GM12878 (cell line): ENCODE data around the gene RDH16. TPM values are rescaled to one million over a fixed set of nuclear protein-coding genes. Genes with fewer than 3 reads are reported as not detected.
"Not testable (repeated sequence)": the region's sequence is repeated elsewhere in the genome, so short reads cannot be mapped to it uniquely, and the experiment has no call there.

Experiments used
- ATAC-seq: fragments of 200-7000 bp; cut with Tn5 transposase; 3 replicates; pipeline ENCODE4 v1.9.1; 2020; ENCODE audit warnings: mild to moderate bottlenecking, moderate library complexity
- BruUV-seq: library from RNA; stranded (reverse); fragments of 400-500 nt; replicated peaks from 2 replicates; lab custom pipeline; 2021; lab: Mats Ljungman, UMichigan
- CTCF ChIA-PET: fragments of 300-600 bp; sonication (Branson Sonifier 250); formaldehyde crosslinking; extraction: SDS; loops from one replicate; lab custom pipeline; 2021; ENCODE audit warnings: inconsistent platforms; lab: Yijun Ruan, JAX
- POLR2A ChIA-PET: fragments of 350-600 bp; formaldehyde crosslinking; extraction: SDS; loops from one replicate; lab custom pipeline; 2021; ENCODE audit warnings: inconsistent platforms; lab: Charles Lee
- RAD21 ChIA-PET: fragments of 300-600 bp; sonication (Branson Sonifier 250); formaldehyde crosslinking; loops from one replicate; lab custom pipeline; 2023; ENCODE audit warnings: antibody characterized with exemption; ENCODE audit not compliant: unreplicated experiment; lab: Charles Lee
- SMC1A ChIA-PET: fragments of 300-600 bp; sonication (Branson Sonifier 250); formaldehyde crosslinking; loops from one replicate; lab custom pipeline; 2023; ENCODE audit not compliant: unreplicated experiment, uncharacterized antibody; lab: Charles Lee
- DNase-seq: peaks from one replicate; pipeline ENCODE4 v3.0.0-alpha.2; 2011; ENCODE audit warnings: low read depth, low spot score
- FAIRE-seq: peaks from 3 replicates; lab custom pipeline; 2011; peaks lifted over from hg19 to GRCh38; lab: Jason Lieb, UNC
- H2AFZ ChIP-seq: 2 replicates; pipeline ENCODE4 v1.6.0; 2011; ENCODE audit warnings: low read depth, low read length, control low read depth; ENCODE audit not compliant: control insufficient read depth
- H3K27ac ChIP-seq: 2 replicates; pipeline ENCODE4 v1.5.1; 2011; ENCODE audit warnings: control low read depth; ENCODE audit not compliant: control insufficient read depth, insufficient read depth
- H3K27me3 ChIP-seq, 2 experiments: replicated peaks in 1 of 2; 2 replicates each; pipeline versions ENCODE4 v1.6.0 to v1.6.1; 2011; ENCODE audit warnings: low read length in 1 of 2; ENCODE audit not compliant: control insufficient read depth in 2 of 2, insufficient read depth in 2 of 2
- H3K36me3 ChIP-seq, 2 experiments: 2 replicates each; pipeline ENCODE4 v1.5.1; 2011; ENCODE audit warnings: low read length in 1 of 2; ENCODE audit not compliant: control insufficient read depth in 2 of 2, insufficient read depth in 2 of 2
- H3K4me1 ChIP-seq: 2 replicates; pipeline ENCODE4 v1.6.1; 2011; ENCODE audit warnings: mild to moderate bottlenecking, low read length, moderate library complexity, mixed read lengths; ENCODE audit not compliant: control insufficient read depth, insufficient read depth
- H3K4me2 ChIP-seq: 2 replicates; pipeline ENCODE4 v1.6.0; 2011; ENCODE audit warnings: control low read depth; ENCODE audit not compliant: control insufficient read depth, insufficient read depth
- H3K4me3 ChIP-seq: fragments of 200-600 bp; sonication (generic); 2 replicates; pipeline ENCODE4 v1.5.1; 2016
- H3K79me2 ChIP-seq: 2 replicates; pipeline ENCODE4 v1.6.0; 2011; ENCODE audit warnings: low read length; ENCODE audit not compliant: control insufficient read depth, insufficient read depth
- H3K9ac ChIP-seq: 2 replicates; pipeline ENCODE4 v1.8.0; 2011; ENCODE audit warnings: low read length, control low read depth, mixed read lengths; ENCODE audit not compliant: control insufficient read depth, insufficient read depth
- H3K9me3 ChIP-seq: replicated peaks from 3 replicates; pipeline ENCODE4 v1.5.1; 2011; ENCODE audit warnings: mild to moderate bottlenecking, low read length; ENCODE audit not compliant: control insufficient read depth, insufficient read depth
- H4K20me1 ChIP-seq: 2 replicates; pipeline ENCODE4 v1.6.0; 2011; ENCODE audit not compliant: control insufficient read depth, insufficient read depth
- ATF3 ChIP-seq: IDR thresholded peaks from 2 replicates; pipeline ENCODE4 v1.6.1; 2011; ENCODE audit warnings: low read depth, mild to moderate bottlenecking, low read length, moderate library complexity, borderline replicate concordance; ENCODE audit errors: extremely low read depth
- CEBPZ ChIP-seq: fragments of 150-350 bp; IDR thresholded peaks from 2 replicates; pipeline ENCODE4 v1.6.1; 2016; ENCODE audit warnings: low read depth, low read length
- YBX1 ChIP-seq: fragments of 450-650 bp; IDR thresholded peaks from 2 replicates; pipeline ENCODE4 v1.6.1; 2016; ENCODE audit warnings: antibody characterized with exemption
- WGBS: methylation state at CpG from one replicate; pipeline ENCODE4 v1.1.6; 2016; ENCODE audit warnings: low lambda C conversion rate; ENCODE audit not compliant: insufficient replicate concordance, insufficient coverage; ENCODE audit errors: missing lambda C conversion rate; 5-methylcytosine and 5-hydroxymethylcytosine counted together
- in situ Hi-C: fragments of 300-500 bp; cut with MboI; formaldehyde crosslinking; loops from 9 replicates; pipeline ENCODE4 v1.14.3; 2018; ENCODE audit warnings: mixed read lengths
- intact Hi-C: fragments of 100-400 bp; cut with micrococcal nuclease; formaldehyde crosslinking; loops from one replicate; pipeline ENCODE4 v1.14.2; 2022; ENCODE audit not compliant: unreplicated experiment
- polyA plus RNA-seq, 11 experiments: library from polyadenylated mRNA; depleted of rRNA in 4 of 11; unstranded in 6 of 11; stranded (reverse) in 5 of 11; fragments of >200 nt; fragmentation: Nextera tagmentation in 4 of 11; fragmentation: Illumina TruSeq in 1 of 11; extraction: Ambion mirVana in 4 of 11; extraction: Trizol in 1 of 11; gene quantifications; 1 replicate in 1 of 11; 2 replicates in 10 of 11; pipeline versions ENCODE4 v1.2.1 to v1.2.3, GENCODE V29; 2011 to 2016; ENCODE audit warnings: inconsistent platforms in 2 of 11, missing spikeins in 2 of 11, low read depth in 1 of 11
- total RNA-seq, 4 experiments: library from RNA; depleted of rRNA in 3 of 4; stranded (reverse); fragments of >200 nt in 3 of 4; fragmentation: Illumina TruSeq in 1 of 4; extraction: Trizol in 1 of 4; gene quantifications; 2 replicates each; pipeline versions ENCODE4 v1.2.1 to v1.2.3, GENCODE V29; 2013 to 2021

Gene RDH16
- total and polyA plus RNA-seq, 10 of the 15 experiments (the other 5 are each of a cell fraction or from before 2014, with no cell fraction given), result 0.04 to 0.31 (median 0.06) TPM

DNA sequence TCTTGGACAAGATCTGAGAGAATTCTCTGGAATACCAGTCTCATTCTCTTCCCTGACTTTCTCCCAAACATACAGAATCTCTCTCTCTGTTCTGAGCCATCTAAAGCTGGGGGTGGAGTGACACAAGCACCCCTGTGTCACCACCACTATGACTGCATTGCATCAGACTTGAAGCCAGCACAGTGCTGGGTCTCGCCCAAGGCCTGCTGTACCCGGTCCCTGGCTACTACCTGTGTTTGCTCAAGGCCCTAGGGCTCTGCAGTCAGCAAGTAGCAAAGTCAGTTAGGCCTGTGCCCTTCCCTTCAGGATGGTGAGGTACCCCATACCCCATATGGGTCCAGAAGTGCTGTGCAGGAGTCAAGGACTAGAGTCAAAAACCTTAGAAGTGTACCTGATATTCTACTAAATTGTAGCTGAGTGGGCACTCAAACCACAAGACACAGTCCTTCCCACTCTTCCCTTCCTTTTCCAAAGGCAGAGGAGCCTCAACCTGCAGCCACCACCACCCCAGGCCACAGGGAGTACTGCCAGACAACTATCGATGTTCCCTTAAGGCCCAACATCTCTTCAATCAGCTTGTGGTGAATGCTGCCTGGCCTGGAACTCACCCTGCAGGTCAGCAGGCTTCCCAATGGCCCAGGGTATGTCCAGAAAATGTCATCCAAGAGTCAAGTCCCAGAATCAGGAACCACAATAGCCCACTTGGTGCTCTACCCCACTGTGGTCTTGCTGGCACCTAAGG lies 21.2 kb upstream of the RDH16 start:
- no peak overlapping the region for H2AFZ ChIP-seq
- ChIA-PET POLR2A (no interaction called here), CTCF (interaction anchor here (0.6 kb wide), 1 partner anchor 146 kb away, joined by 3 read pairs; no protein-coding TSS in a partner anchor), SMC1A (no interaction called here), RAD21 (no interaction called here)
- H3K4me2 ChIP-seq, result no peak overlapping the region
- H3K36me3 ChIP-seq, result no peaks in the 10 kb centered on the region
- FAIRE-seq (no peak), ATAC-seq (no peak), DNase-seq (no peak)
- BruUV-seq, result no TSS peak
- no peaks in the 10 kb centered on the region for H4K20me1 ChIP-seq
- H3K4me1 ChIP-seq, result no peaks in the 10 kb centered on the region
- no peaks in the 10 kb centered on the region for H3K79me2 ChIP-seq
- no peaks in the 10 kb centered on the region for H3K27me3 ChIP-seq
- WGBS, result 57% methylated on average over 3 of the region's 3 CpGs
- intact Hi-C loops (no loop called here), in situ Hi-C loops (no loop called here)
- H3K9ac ChIP-seq, result no peak overlapping the region
- no peak overlapping the region for H3K4me3 ChIP-seq
- TF ChIP-seq ATF3 (no peak), CEBPZ (no peak), YBX1 (no peak)
- no peaks in the 10 kb centered on the region for H3K9me3 ChIP-seq
- no peak overlapping the region for H3K27ac ChIP-seq

DNA sequence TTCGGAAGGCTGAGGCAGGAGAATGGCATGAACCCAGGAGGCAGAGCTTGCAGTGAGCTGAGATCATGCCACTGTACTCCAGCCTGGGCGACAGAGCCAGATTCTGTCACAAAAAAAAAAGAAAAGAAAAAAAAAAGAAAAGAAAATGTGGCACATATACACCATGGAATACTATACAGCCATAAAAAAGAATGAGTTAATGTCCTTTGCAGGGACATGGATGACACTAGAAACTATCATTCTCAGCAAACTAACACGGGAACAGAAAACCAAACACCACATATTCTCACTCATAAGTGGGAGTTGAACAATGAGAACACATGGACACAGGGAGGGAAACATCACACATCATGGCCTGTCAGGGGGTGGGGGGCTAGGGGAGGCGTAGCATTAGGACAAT lies 20.0 kb upstream of the RDH16 start:
- H3K4me3 ChIP-seq, DNase-seq, H2AFZ ChIP-seq, in situ Hi-C loops, RAD21 ChIA-PET, H3K9me3 ChIP-seq, H3K36me3 ChIP-seq, H3K27ac ChIP-seq, H3K4me1 ChIP-seq, H3K4me2 ChIP-seq, intact Hi-C loops, H3K9ac ChIP-seq, POLR2A ChIA-PET, BruUV-seq, H3K27me3 ChIP-seq, ATAC-seq, CTCF ChIA-PET, H4K20me1 ChIP-seq, FAIRE-seq, SMC1A ChIA-PET, H3K79me2 ChIP-seq: not testable (repeated sequence)
- WGBS, result 21% methylated on average over 3 of the region's 4 CpGs

DNA sequence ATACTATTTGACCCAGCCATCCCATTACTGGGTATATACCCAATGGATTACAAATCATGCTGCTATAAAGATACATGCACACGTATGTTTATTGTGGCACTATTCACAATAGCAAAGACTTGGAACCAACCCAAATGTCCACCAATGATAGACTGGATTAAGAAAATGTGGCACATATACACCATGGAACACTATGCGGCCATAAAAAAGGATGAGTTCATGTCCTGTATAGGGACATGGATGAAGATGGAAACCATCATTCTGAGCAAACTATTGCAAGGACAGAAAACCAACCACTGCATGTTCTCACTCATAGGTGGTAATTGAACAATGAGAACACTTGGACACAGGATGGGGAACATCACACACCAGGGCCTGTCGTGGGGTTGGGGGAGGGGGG lies 16.8 kb upstream of the RDH16 start:
- ATAC-seq, H3K79me2 ChIP-seq, FAIRE-seq, H2AFZ ChIP-seq, in situ Hi-C loops, H3K4me2 ChIP-seq, H3K27me3 ChIP-seq, H3K27ac ChIP-seq, DNase-seq, H3K9me3 ChIP-seq, H3K4me1 ChIP-seq, H3K36me3 ChIP-seq, BruUV-seq, H3K4me3 ChIP-seq, POLR2A ChIA-PET, H4K20me1 ChIP-seq, RAD21 ChIA-PET, H3K9ac ChIP-seq, intact Hi-C loops, CTCF ChIA-PET, SMC1A ChIA-PET: not testable (repeated sequence)
- 53% methylated on average over 3 of the region's 3 CpGs for WGBS
